Activated naive CD4-positive, alpha-beta T cell treated with anti-CD3 and anti-CD28 coated beads, Interleukin-2, amount 50 U/mL, for 16 hours (primary cell): Measurements from ENCODE around the gene HLCS.
"Not testable (repeated sequence)": the region's sequence is repeated elsewhere in the genome, so short reads cannot be mapped to it uniquely, and the experiment has no call there.

Experiments
- DNase-seq: peaks from one replicate; pipeline ENCODE4 v3.0.0-alpha.2; 2020

The HLCS gene

DNA sequence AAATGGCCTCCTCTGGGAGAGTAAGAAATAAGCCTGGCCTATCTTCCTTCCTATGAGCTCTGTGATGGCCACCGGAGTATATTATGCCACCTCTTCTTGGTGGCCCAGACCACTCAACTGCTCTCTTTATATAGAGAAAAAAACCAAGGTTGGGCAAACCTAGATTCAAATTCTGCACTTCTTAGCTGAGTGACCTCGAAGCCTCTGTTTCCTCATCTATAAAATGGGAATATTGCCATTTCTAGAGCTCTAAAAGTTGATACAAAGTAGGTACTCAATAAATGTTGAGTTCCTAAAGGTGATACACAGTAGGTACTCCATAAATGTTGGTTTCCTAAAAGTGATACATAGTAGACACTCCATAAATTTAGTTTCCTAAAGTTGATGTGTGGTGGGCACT is 120.7 kb downstream of the HLCS start:
- DNase-seq = no peak

DNA sequence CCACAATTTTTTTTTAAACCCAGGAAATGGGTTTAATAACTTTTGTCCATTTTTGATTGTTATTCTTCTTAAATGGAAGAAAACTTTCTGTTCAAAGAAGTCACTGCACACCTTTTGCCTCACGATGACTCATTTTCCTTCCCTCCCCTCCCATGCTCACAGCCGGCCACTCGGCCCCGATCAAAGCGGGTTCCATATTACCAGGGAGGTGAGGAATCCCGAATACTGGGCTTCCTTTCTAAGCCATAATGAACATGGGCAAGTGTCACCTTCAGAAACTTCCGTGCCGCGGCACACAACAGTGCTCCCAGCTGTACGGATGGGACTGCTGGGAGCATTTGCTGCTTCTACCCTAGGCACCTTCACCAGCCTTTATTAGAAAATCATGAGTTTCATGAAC is 121.4 kb downstream of the HLCS start:
- DNase-seq = no peak

DNA sequence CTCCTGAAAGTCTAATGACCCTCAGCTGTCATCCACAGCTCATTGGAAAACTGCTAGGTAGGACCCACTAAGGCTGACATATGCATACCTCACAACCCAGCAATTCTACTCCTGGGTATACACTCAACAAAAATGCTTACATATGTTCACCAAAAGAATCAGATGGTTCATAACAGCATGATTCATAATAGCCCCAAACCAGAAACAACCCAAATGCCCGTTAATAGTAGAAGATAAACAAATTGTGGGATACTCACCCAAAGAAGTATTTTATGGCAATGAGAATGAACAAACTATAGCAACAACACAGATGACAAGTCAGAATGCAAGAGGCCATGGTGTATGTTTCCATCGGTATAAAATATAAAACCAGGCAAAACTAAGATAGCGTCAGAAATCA is 124.6 kb downstream of the HLCS start:
- DNase-seq = no peak

DNA sequence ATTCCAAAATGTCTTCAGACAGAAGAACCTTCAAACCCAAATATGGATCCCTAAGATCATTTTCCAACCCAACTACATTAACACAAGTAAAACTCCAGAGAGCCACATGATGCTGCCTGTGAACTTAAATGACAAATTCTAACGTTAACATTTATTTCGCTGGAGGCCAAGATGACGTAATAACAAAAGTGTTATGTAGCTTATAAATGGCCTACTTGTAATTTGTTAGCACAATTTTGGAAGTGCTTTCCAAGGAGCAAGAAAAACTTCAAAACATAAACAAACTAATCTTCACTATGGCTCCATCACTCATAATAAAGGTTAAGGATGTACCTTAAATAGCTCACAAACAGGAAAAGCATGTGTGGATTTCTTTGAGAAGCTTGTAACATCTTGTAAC is 126.7 kb downstream of the HLCS start:
- DNase-seq = no peak

DNA sequence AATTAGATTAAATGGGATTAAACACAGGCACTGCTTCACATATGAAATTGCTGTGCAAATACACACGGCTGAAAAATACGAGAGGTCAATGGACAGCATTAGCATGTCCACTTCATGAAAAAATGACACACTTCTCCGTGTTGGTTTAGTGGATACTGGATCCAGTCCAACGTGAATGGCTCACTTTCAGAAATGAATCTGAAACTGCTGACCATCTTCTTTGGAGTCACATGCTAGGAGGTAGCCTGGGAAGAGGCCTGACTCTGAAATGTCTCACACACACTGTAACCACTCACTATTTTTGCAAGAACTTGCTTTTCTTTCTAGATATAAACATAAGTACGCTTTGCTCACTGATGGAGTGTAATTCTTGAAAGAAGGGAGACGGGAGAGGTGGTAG is 127.3 kb downstream of the HLCS start:
- DNase-seq = no peak

DNA sequence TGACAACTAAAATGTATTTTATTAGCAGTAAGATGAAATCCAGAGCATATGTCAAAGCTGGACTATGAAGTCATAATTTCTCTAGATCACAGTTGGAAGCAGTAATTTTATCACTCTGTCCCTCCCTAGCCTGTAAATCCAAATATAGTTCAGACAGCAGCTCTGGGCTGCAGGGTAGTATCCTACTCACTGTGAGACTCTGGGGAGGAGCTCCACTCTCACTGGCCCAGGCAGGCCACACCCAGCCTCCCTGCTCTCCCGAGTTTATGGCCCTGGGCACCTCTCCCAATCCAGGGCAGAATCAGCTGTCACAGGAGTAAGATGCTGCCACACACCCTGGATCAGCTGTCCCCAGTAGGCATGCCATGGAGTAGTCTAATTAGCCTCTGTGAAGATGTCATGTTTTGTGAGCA is 131.1 kb downstream of the HLCS start:
- DNase-seq = no peak

DNA sequence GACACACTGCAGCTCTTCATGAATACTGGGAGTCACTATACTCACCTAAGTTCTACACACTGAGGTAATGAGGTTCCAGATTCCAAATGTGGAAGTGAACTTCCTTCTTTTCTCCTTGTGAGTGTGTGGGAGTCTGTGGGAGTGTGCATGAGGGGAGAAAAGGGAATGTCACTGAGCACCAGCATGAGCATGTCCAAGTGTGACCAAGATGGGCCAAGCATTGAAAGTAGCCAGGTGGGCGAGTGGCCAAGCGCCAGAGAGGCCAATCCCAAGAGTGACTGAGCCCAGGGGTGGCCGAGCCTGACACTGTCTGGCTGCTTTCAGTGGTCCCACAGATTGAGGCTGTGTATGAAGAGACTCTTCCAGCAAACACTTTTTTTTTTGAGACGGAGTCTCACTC is 132.3 kb downstream of the HLCS start:
- DNase-seq = no peak

DNA sequence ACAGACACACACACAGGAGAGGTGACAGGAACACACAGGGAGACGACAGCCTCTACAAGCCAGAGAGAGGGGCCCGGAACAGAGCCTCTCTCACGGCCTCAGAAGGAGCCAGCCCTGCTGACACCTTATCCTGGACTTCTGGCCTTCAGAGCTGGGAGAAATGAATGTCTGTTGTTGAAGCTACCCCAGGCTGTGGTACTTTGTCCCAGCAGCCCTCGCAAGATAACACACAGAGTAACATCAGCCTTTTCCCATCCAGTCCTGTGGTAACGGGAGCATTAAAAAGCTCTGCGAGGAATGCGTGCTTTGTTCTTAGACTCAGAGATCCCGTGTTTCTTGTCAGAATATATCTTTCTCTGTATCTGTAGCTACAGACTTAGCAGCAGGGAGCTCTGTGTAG is 136.4 kb downstream of the HLCS start:
- DNase-seq = no peak

DNA sequence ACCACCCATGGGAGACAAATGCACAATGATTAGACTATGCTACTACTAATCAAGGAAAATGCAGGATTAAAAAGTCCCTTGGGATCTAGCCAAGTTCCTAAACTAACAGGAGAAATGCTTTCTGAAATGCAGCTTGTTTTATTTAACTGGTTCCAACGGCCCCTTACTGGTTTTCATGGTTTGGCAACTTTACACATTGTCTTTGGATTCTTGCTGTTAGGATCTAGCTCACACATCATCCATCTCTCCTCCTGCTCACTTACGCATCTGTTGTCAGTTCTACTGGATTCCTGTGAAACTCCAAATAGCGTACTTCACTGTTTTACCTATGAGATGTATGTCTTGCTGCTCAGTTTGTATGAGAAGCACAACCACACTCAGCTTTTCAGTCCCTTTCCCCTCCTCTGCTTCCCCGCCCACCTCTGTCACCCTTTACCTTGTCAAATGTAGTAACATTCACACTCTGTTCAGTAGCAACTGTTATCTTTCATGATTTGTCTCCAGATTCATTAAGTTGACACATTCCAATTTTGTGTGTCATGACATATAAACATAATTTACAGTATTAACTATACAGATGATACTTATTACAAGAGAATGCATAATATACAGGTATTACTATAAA is 137.5 kb downstream of the HLCS start:
- no peak for DNase-seq

DNA sequence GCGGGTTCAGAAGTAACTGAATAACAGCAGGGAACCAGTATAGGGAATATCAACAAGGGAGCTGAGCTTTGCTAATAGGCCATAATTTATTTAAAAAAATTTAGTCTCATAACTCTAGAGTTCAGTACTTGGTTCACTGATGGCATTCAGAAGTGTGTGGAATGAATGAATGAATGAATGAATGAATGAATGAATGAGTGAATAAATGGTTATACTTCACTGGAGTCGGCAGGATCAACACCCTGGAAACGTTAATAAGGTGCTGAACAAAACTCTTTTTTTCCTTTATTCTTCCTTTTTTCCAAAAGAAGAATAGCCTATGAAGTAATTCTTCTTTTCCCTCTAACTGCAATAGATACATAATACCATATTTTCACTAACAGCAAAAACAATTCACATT is 138.3 kb downstream of the HLCS start:
- no peak for DNase-seq

DNA sequence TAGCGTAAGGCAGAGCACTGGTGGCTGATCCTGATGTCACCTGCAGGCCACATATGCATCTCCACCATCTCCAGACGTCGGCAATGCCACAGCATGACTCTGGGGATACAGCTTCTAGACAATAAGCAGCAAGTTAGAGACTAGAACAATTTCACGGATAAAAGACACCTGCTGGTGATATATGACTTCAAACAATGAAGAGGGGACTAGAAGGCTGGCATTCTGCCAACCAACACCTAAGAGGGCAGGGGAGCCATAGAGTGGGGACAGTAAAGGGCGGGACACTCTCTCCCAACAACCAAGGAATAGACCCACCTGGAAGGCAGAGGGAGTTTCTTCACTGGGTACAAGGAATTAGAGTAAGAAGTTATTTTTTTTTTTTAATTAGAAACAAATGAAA is 140.8 kb downstream of the HLCS start:
- no peak for DNase-seq

DNA sequence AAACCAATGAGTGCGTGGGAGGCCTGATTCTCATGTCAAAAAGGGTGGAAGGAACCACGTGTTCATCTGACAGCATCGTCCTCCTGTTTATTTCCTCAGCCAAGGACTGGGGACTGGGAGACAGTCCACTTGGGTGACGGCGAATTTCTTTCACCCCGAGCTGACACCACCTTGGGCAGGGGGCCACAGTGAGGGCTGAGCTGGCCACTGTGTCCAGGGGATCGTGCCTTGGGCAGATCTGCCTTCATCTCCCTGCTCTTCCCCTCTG is 145.5 kb downstream of the HLCS start:
- no peak for DNase-seq

DNA sequence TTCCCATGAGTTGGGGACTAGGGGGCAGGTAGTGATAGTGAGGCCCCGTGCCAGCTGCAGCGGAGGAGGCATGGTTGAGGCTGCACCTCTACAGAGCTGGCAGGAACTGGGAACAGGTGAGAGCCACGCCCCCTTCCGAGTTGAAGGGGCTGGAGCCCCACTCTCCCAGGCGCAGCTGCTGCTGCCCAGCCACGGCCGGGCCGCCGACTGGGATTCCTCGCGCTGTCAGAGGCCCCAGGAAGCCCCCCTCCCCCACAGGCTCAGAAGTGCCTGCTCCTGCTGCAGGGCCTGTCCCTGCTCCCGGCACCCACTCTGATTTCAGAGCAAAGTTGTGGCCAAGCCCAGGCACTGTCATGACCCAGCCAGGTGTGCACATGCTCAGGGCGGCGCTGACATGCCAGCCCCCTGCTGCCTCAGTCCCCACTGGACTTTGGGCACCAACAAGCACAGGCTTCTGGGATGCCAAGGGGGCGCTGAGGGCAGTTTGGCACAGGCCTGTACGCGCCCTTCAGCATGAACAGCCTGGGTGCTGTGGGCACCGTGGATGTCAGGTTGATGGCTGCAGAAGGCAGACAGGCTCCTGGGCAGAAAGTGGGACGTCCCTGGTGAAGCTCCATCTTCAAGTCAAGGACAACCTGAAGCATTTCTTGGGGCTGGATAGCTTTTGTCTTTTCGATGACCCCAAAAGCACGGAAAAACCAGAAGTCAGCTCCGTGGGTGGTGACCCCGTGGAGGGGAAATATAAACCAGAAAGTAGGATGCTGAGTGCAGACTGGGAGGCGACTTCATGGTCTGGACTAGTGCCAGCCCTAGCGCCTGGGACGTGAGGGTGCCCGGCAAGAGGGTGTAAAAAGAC is 146.1 kb downstream of the HLCS start:
- DNase-seq = no peak

DNA sequence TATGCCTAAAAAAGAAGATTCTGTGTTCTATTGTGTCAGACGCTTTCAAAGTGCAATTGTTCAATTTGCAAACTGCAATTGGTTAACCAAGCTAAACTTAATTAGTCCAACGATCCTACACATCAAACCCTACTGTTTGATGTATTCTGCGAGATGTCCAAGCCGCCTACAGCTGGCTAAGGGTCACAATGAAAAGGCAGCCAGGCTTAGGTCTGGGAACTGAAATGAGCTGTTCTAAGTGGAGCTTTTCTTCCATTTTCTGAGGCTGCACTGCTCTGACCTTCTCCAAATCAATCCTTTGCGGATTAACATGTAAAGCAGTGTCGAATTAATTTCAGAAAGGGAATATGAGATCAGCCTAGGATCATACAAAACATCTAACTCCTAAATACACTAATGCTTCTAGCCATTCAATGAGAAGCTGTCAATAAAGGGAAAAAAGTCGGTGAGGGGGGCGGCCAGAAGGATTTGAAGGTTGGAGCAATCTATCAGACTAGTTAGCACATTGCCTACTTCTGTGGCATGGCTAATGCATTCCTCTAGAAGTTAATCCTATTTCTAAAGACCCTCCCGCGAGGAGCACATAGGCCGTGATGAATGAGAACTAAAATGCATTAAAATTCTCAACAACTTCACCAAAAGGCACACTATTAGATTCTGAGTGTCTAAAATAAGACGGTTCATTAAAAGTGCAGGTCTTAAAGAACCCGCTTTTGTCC is 148.6 kb downstream of the HLCS start:
- no peak for DNase-seq

DNA sequence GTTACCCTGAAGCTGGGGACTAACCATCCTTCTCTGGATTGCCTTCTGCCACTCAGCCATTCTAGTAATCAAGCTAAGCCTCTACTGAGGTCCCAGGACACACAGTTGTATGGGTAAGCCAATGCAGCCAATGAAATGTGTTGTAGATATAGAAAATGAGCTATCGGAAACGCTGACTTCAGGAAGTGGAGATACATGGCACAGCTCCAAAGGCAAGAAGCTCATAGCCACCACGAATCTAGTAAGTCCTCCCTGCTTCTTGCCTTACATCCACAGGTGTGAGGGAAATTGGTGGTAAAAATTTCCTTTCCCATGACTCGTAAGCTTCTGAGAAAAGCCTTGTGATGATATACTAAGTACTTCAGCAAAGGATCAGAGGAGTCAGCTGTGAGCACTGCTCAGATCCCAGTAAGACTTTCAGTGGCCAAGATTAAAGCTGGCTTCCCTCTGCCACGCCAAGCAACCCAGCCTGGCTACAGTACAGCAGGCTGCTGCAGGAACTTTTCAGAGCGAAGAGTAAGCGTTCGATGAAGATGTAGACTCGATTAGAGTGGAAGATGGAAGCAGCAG is 149.8 kb downstream of the HLCS start:
- DNase-seq = no peak

DNA sequence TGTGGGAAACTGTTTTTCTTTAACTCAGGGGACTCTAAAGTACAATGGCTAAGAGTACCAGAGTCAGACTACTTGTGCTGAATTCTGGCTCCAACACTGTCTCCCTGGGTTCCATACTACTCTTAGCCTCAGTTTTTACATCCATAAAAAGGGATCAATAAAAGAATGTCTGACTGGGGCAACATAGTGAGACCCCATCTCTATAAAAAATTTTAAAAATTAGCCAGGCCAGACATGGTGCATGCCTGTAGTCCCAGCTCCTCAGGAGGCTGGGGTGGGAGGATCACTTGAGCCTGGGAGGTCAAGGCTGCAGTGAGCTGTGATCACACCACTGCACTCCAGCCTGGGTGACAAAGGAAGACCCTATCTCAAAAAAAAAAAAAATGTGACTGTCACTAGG is 150.4 kb downstream of the HLCS start:
- DNase-seq = not testable (repeated sequence)

DNA sequence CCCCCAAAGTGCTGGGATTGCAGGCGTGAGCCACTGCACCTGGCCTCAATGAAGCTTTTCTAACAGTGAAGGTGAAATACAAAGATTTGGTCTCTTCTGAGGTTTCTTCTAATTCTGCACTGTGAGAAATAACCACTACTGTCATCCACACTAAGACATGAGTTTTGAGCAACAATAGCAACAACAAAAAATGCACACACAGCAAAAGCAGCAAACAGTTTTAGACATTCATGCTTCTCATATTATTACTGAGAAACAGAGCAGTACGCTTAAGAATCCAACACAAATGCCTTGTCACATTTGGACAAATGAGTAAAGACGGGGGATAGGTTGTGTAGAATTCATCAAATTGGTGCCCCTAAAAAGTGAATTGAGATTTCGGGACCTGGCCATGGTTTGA is 151.2 kb downstream of the HLCS start:
- no peak for DNase-seq

DNA sequence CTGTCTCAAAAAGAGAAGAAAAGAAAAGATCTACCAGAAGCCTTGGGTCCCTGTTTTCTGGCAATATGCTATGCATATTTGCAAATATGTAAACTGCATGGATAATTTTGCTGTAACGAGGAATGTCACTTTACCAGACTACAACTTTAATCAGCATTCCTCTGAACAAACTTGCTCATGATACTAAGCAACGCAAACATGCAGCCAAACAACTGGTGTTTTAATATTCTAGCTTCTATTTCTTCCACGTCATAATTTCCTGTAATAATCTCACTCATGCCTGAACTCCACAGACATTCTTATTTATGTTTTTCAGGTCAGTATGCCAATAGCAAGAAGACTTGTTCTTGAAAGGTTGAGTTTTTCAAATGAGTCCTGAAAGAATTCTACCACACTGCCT is 153.4 kb downstream of the HLCS start:
- no peak for DNase-seq

DNA sequence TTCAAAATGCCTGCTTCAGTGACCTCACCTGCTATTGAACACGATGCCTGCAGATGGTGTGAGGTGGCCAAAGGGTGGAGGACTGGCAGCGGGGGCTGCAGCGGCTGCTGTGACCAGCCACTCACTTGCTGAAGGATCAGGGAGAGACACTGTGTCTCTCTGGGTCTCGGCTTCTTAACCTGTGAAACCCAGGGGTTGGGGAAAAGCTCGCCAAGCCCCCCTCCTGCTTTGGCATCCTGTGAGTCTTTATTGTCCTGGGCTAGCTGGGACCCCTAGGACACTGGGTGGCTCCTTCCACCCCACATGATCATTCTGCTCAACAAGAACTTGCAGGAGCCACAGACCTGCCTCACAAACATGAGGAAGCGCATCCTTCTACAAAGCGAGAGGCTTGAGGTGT is 154.7 kb downstream of the HLCS start:
- no peak for DNase-seq

DNA sequence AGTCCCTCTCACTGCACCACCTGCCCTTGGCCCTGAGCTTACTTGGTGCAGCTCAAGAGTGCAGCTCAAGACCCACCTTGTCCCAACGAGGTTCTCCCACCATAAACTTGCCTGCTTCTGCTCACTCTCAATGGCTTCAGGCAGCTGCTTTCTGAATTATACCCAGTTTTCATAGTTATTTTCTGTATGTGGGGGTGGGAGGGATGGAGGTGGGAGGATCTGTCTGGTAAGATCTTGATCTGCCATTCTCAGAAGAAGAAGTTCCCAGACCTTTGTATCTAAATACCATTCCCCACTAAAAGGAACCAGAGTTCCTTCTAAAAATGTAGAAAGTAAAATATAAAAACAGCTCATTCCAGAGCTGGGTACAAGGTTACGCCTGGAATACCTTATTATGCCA is 156.0 kb downstream of the HLCS start:
- DNase-seq = no peak

DNA sequence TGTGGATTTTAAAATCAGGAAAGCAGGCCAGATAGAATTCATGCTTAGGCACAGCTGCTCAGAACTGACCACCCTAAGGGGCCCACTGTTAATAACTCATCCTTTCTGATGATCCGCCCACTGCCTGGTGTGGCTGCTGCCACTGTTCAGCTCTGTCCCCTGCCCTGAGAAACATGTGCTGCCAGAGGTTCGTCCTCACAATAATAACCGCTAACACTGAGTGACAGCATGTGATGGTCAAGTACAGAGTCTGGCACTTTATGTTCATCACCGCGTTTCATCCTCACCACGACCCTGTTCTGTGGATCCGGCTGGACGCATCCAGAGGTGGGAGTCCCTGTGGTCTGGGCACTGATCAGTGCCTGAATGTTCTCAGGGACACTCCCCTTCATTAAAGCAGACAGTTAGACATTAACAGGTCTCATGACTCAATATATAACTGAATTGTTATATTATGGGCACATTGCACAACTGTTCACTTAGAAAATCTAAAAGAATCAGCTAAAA is 159.0 kb downstream of the HLCS start:
- DNase-seq = no peak

DNA sequence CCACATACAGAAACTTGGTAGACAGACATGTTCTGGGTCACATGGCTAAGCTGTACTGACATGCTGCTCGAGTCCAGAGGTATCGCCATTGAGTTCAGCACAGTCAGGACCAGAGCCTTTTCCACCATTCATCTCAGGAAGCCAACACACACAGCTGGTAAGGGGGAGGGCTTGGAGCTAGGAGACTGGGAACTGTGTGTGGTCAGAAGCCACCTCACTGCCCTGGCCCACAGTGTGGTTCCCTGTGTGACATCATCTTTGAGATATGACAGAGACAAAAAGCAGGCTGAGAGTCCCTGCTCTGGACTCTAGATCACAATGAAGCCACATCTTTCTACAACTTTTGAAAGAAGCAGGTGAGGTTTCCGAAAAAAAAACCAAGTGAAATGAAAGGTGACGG is 160.4 kb downstream of the HLCS start:
- DNase-seq = no peak

DNA sequence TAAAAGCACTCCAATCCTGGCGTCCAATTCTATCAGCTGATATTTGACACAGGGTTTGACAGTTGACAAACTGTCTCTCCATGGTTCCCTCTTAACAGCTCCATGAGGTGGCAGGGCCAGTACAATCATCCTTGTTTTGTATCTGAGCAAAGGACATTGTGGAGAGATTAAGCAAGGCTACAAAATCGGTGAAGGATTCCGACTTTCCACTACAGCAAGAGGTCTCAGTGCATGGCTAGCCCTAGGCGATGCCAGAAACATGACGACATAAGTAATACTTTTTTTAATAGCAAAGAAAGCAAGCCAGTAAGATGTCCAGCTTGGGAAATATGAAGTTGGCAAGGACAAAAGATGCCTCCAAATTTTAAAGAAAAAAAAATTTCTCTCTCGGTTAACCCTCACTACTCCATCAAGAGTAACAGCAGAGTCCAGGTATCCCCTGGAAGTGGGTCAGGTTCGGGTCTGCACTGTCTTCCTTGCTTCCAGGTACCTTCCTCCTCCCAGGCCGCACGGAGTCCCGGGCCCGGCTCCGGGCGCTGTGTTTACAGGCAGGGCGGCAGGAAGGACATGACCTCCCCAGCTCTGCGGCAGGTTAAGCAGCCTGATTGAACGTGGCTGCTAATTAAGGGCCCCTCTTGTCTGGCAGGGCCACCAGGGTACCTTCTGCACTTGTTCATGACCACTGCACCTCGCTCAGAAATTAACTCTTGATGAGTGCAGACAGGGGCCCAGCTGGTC is 161.4 kb downstream of the HLCS start:
- DNase-seq = no peak
